GM21619 (cell line): ENCODE results near the gene C15orf39.
"Not testable (repeated sequence)": the region's sequence is repeated elsewhere in the genome, so short reads cannot be mapped to it uniquely, and the experiment has no call there.

Source experiments
- ATAC-seq: cut with Tn5 transposase; IDR thresholded peaks from one replicate; pipeline ENCODE4 v1.9.1; 2021; ENCODE audit not compliant: unreplicated experiment

The C15orf39 gene

DNA sequence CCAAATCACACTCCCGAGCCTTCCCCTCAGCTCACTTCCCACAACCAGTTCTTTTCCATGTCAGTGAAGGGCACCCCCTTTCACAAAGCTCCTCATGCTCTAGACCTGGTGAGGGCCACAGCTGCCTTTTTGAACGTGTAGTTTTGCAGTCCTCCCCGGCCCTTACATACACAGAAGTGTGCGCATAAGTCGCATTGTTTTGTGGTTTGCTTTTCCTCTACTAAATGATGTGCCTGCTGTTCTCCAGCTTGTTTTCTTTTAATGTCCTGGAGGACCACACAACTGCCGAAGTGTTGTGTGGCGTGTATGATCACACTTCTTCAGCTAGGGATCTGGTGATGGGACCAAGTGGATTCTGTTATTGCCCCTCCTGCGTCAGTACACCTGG, 7.6 kb downstream of the C15orf39 start:
- ATAC-seq: no peak

DNA sequence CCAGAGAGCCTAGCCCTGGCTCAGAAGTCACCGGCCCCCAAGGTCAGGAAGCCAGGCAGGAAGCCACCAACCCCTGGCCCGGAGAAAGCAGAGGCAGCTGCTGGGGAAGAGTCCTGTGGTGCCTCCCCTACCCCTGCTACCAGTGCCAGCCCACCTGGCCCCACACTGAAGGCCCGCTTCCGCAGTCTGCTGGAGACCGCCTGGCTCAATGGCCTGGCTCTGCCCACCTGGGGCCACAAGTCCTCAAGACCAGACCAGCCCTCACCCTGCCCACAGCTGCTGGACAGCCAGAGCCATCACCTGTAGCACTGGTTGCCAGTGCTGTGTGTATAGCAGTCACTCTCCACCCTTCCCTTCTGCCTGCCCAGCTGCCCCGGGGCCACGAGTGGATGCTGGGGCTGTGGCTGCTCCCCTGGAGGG, 9.1 kb downstream of the C15orf39 start:
- ATAC-seq: no peak

DNA sequence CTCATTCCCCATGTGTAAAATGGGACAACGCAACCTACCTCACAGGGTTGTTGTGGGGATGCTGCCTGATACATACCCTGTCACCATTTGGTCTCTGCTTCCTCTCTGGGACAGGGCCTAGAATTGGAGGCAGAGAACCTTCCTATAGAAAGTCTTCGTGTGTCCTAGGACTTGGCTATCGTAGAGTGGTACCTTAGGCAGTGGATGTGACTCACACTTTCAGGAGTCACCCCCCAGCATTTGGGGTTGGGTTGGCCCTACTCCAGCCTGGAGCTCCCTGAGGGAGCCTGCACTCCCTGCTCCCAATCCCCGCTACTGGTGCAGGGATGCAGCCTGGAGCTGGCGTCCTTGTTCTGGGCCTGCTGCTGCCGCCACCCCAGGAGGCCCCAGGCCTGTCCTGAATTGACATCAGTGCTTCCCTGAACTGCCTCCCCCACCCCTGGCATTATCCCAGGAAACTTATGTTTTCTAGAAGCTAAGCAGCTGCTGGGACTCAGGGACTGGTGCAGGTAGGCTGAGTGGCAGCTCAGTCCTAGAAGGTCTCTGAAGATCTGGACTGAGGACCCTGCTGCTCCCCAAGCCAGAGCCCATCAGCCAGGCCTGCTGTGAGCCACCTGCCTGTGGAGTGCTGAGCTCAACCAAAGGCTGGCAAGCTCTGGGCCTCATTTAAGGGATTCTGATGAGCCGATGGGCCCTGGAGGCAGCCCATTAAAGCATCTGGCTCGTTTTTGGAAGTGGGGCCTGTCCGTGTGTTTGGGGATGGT, 9.9 kb downstream of the C15orf39 start:
- ATAC-seq: no peak

DNA sequence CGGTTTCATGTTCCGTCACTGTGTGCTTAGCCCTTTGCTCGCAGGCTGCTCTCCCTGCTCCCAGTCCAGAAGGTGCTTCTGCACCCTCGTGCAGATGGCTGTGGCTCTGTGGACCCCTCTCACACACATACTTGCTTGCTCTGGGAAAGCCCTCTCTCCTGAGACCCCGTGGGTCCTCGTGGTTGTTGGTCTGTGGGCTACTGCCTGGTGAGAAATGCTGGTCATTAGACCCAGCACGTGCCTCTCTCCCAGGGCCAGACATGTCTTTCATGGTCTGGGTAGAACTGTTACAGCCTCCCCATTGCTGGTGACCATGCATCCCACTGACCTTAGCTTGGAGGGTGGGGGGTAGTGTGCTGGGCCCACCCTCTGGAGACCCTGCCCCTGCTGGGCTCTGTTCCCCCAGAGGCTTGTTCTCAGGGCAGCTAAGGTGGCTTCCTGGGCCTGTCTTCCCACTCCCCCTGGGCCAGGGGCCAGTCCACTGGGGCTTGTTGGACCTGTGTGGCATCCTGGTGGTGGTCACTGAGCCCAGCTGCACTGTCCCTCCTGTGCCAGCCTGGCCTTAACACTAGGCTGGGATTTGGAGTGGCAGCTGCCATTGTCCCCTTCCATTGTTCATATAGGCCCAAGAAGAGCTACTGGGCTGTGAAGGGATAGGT, 10.6 kb downstream of the C15orf39 start:
- ATAC-seq: no peak

DNA sequence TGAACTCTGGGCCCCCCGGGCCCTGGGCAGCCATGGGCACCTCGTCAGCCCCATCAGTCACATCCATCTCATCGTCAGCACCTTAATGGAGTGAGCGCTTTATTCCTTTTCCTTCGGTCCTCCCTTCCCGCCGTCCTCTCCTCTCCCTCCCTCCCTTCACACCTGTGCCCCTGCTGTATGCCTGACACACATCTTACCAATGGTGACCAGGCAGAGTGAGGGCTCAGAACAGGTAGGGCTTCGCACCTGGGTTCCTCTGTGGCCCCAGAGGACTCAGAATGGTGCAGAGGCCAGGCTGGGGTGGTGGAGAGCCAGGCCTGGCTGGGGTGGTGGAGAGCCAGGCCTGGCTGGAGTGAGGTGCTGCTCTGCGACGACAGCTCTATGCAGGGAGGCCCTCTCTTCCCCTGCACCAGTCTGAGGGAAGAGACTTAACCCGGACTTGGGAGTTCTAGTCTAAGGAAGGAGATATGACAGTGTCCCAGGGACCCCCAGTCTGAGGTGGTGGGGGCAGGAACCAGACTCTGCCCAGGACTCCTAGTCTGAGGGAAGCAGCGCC, 11.6 kb downstream of the C15orf39 start:
- ATAC-seq: no peak

DNA sequence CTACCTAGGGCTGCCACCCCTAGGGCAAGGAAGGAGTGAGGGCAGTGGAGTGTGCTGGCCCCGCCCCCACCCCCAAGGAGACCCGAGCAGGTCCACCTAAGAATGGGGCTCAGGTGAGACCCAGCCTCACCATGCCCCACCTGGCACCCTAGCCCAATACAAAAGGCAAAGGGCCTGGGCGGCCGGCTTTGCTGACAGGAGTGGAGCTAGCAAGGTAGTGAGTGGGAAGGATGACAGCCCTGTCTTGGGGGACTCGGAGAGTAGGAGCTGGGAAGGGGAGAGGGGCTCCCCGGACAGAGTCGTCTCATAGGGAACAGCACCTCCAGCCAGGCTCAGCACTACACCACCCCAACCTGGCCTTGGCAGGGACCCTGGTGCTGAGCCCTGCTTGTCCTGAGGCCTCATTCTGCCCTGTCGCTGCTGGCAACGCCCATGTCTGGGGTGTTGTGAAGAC, 12.1 kb downstream of the C15orf39 start:
- ATAC-seq: no peak

DNA sequence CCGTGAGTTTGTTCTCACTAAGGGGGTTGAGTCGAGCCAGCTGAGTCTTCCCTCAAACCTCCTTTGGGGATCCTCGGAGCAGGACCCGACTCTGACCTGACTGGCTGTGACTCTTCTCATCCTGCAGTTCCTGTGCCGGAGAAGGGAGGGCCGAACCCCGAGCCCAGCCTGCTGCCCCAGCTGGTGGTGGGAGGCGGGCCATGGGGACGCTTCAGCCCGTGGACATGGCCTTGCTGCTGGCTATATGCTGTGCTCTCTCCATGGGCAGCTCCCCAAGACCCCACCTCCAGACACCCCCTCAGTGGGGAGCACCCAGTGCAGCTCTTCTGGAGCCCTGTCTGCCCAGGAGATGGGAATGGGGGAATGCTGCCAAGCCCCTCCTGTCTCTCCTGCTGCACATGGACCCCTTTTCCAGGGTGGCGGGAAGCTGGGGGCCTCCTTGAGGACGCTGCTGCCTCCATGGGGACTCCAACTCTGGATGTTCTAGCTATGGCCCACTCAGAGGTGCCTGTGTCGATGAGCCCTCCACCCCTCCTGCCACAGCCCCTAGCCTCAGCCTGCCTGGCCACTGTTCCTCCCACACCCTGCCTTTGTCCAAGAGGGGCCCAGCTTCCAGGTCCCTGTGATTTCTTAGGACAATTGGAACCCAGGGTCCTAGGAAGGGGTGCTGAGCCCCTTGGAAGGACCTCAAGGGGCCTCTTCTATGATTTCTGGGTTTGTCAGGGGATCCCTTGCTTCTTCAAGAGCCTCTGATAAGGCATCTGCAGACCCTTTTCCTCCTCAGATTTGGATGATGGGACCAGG, 12.8 kb downstream of the C15orf39 start:
- ATAC-seq: no peak

DNA sequence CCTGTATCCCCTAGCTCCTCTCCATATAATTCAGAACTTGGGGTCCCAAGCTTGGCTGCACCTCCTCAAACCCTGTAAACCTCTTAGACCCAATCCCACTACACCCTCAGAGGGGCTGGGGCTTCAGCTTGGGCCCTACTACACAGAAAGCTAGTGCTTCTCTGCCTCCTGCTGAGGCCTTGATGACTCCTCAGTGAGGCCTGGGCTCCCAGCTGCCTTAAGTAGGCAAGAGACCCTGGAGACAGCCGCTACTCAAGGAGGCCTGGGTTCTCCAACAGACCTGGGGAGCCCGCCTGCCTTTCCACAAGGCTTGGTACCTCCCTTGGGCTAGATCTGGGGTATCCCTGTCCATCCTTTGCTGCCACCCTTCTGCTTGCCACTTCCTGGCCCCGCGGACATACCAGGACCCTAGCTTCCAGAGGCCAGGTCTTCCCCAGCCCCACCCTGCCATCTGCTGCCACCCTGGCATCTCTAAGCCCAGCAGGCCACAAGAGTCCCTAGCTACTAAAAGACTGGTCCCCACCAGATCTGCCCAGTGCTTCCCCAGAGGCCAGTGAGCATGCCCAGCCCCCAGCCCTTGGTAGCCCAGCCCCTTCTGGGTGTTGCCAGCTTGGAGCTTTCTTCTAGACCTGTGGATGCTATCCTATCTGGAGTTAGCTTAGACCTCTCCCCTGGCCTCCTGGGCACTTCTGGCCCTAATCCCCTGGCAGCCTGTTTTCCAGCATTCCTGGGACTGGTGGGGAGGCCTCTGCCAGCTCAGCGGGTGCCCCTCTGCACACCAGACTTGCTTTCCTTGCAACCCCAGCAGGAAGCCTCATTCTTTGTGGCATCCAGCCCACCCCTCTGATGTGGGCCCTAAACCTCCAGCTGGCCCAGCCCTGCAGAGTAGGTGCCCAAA, 13.7 kb downstream of the C15orf39 start:
- ATAC-seq: no peak

DNA sequence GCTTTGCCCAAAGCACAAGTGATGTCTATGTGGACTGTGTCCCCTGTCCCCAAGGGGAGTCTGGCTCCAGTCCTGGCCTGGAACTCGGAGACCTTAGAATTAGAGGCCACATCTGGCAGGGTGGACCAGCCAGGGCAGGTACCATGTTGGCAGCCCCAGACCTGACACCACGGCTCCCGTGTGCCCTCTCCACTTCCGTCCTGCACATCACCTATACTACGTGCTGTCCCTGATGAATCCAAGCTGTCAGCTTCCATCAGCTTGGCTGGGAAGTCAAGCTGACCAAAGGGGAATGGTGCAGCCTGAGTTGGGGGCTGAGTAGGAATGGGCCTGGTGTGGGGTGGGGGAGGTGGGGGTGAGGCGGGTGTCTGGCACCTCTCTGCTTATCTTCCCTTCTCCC, 15.3 kb downstream of the C15orf39 start:
- no peak for ATAC-seq

DNA sequence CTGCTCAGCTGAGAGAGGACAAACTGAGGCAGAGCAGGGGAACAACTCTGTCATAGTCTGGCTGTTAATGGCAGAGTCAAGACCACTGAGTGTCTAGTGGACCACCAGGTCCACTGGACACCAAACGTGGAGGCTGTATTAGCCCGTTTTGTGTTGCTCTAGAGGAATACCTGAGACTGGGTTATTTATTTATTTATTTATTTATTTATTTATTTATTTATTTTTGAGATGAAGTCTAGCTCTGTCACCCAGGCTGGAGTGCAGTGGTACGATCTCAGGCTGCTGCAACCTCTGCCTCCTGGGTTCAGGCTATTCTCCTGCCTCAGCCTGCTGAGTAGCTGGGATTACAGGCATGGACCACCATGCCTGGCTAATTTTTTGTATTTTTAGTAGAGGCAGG, 15.9 kb downstream of the C15orf39 start:
- not testable (repeated sequence) for ATAC-seq

DNA sequence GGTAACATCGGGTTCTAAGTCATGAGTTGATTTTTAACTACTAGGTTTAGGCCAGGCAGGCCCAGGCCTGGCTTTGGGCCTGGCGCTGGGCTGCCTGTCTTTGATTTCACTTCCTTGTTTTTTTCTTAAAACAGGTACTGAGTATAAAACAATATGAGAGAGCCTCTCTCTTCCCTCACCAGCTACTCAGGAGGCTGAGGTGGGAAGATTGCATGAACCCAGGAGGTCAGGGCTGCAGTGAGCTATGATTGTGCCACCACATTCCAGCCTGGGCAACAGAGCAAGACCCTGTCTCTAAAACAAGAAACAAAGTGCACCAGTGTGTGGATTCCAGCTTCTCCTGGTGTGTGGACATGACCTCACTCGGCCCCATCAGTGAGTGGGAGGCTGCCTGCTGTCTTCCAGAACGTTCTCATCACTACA, 17.8 kb downstream of the C15orf39 start:
- ATAC-seq: not testable (repeated sequence)

DNA sequence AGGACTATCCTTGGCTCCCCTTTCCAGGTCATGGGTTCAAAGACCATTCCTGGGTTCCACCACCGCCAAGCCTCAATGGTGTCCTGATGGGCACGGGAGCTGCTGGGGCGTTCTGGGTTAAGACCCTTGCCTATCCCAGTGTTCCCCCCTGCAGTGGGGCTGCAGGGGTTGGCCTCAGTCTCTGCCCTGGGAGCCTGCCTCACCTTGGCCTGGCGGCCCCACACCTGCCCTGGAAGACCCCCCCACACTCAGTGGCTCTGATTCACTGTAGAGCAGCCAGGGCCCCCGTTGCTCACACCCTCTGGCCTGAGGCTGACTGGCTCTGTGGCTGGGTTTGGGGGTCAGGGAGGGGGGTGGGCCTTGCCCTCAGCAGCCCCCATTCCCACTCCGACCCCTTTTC, 22.0 kb downstream of the C15orf39 start:
- ATAC-seq: no peak

DNA sequence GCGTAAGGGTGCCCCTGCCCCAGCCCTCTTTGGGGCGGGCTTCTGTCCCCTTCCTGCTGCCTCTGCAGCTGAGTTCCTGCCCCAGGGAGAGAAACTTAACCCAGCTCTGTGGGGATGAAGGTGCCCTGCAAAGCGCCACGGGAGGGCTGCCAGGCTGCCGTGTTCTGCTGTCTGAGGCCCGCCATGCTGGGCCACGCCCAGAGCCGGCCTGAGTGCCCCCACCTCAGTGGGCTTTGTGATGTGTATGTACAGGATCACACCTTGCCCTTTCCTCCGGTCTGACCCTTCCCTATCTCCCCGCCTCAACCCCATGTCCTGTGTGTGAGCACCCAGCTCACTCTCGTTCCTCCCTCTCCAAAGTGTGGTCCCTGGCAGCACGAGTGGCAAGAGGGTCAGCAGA, 22.6 kb downstream of the C15orf39 start:
- ATAC-seq: no peak

DNA sequence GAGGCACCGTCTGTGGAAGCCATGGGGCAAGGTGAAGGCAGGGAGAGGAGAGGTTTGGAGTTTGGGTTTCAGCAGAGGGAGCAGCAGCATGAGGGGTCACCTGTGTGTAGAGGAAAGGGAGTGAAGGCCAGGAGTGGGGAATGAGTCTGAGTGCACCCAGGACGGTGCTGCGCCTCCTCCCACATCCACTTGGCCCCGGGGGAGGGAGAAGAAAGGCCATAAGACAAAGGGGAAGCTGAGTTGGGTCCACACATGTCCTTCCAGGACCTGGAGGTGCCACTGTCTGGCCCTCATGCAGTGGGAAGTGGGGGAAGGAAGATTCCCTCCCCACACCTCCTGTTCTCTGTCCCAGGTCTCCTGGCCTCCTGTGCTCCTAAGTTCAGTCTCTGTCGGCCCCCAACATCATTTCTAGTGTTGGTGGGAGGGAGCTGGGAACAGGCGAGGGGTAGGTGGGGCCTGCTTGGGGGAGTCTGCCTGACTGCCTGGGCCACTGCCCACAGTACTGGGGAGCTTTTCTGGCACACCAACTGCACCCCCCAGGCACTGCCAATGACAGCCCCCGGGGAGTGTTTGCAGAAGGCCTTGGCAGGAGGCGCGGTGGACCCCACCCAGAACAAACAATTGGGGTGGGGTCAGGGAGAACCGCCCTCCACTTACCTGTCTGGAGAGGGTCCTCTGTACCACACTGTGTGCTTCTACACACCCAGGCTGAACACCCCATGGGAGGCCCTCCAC, 23.6 kb downstream of the C15orf39 start:
- ATAC-seq: not testable (repeated sequence)

DNA sequence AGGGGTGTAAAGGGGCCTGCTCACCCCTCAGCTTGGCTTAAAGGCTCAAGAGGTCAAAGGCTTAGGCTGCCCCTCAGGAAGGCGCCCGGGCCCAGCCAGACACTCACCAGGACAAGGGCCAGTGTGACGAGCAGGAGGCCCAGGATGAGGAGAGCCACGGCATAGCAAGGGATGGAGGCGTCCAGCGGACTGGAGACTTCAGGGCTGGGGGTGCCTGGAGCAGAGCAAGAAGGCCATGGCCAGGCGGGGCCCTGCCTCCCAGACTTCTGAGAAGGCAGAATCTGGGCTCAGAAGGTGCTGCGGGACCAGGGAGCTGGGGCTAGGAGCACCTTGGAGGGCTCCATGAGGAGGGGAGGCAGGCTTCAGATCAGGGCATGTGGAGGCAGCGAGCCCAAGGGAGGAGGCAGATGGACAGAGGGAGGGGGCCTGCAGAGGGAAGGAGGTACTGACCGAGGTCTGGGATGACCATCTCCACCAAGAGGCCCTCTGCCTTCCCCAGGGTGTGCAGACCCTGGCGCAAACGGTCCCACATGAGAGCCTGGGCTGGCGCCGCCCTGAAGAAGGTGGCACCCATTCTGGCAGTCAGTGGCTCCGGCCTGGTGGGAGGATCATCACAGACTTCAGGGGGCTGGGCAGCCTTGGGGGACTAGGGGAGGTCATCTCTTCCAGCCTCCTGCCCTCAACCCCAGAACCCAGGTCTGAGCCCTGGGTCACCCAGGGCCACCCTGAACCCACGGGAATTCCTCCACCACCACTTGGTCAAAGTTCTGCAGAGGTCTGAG, 24.5 kb downstream of the C15orf39 start:
- ATAC-seq: no peak

DNA sequence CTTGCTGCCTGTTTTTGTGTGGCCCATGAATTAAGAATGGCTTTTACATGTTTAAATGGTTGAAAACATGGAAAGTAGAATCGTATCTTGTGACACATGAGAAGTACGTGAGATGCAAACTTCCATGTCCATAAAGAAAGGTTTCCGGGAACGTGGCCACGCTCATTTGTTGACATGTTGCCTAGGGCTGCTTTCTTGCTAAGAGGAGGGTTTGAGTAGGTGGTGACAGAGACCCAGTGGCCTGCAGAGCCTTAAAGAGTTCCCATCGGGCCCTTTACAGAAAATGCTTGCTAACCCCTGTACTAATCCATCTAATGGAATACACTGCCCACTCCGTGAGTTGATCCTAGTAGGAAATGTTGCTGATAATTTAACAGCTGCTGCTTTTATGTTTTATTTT, 25.4 kb downstream of the C15orf39 start:
- not testable (repeated sequence) for ATAC-seq

DNA sequence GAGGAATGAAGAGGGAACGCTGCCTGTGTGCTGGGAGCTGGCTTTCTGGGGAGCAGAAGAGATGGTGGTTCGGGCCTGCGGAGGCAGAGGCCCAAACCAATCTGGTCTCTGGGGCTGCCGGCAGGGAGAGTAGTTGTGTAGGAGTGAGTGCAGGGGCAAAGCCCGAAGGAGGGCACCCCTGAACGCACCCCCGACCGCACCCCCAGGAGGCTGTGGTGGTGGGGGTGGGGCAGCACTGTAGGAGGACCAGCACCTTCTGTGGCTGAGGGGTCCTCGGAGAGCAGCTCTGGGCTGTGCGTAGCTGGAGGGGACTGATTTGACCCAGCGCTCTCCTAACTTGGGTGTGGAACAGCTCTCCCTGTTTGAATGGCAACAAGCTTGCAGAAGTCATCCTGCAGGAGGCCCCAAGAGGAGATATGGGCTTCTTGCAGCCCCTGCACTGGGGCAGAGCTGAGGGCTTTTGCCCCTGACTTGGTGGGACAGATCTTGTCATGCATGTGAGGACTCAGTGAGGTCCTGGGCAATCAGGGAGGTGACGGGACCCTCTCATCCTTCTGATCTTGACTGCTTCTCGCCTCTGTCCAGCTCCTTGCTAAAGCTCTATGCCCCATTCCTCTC, 26.1 kb downstream of the C15orf39 start:
- no peak for ATAC-seq

DNA sequence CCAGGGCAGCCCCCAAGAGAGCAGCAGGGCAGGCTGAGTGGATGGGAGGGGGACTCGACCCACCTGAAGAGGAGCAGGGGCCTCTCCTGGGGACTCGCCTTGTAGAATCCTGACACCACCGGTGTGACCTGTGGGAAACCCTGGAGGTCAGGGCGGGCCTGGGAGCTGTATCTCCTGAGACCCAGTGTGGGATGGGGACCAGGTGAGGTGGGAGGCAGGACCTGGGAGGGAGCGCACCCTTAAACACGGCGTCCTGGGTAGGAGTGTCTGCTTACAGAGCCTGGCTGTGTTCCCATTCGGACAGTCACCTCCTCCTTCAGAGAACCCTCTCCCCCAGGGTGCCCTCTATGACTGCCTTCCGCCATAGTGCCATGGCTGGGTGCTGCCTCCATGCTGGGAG, 27.1 kb downstream of the C15orf39 start:
- ATAC-seq: no peak
